Neural cell (in vitro differentiated cells): Measurements from ENCODE around the gene CEBPZOS. TPM values are rescaled to one million over a fixed set of nuclear protein-coding genes. Genes with fewer than 3 reads are reported as not detected.
"Not testable (repeated sequence)": the region's sequence is repeated elsewhere in the genome, so short reads cannot be mapped to it uniquely, and the experiment has no call there.

ENCODE experiments used
- H2AFZ ChIP-seq: fragments of 200-600, 300-800 bp; sonication (generic), shearing (Covaris generic); 2 replicates; pipeline ENCODE4 v1.6.0; 2014; ENCODE audit warnings: low read depth, mild to moderate bottlenecking, antibody characterized with exemption, low read length, moderate library complexity
- H3F3A ChIP-seq: fragments of 200-600 bp; shearing (Covaris generic); 2 replicates; pipeline ENCODE4 v1.6.1; 2016; ENCODE audit warnings: mild to moderate bottlenecking, moderate library complexity, mixed read lengths, antibody characterized with exemption, low read length; ENCODE audit not compliant: insufficient read depth, poor library complexity, severe bottlenecking
- H3K27ac ChIP-seq: fragments of 200-600, 300-800 bp; sonication (generic), shearing (Covaris generic); 2 replicates; pipeline ENCODE4 v1.5.1; 2014; ENCODE audit warnings: mild to moderate bottlenecking, low read length, moderate library complexity
- H3K27me3 ChIP-seq: fragments of 300-800, 200-600 bp; sonication (generic), shearing (Covaris generic); 2 replicates; pipeline ENCODE4 v1.6.0; 2014; ENCODE audit warnings: mild to moderate bottlenecking, low read depth, low read length, moderate library complexity; ENCODE audit not compliant: insufficient read depth
- H3K36me3 ChIP-seq: fragments of 300-800, 200-600 bp; sonication (generic), shearing (Covaris generic); 2 replicates; pipeline ENCODE4 v1.5.1; 2014; ENCODE audit warnings: mild to moderate bottlenecking, antibody characterized with exemption, low read length, moderate library complexity; ENCODE audit not compliant: insufficient read depth
- H3K4me2 ChIP-seq: fragments of 300-800, 200-600 bp; sonication (generic), shearing (Covaris generic); 2 replicates; pipeline ENCODE4 v1.6.0; 2014; ENCODE audit warnings: mild to moderate bottlenecking, low read length
- H3K4me3 ChIP-seq: fragments of 300-800, 200-600 bp; sonication (generic), shearing (Covaris generic); 2 replicates; pipeline ENCODE4 v1.5.1; 2014; ENCODE audit warnings: mild to moderate bottlenecking, low read length, moderate library complexity
- H3K79me2 ChIP-seq: fragments of 200-600 bp; shearing (Covaris generic); replicated peaks from 2 replicates; pipeline ENCODE4 v1.6.0; 2014; ENCODE audit warnings: mild to moderate bottlenecking, low read length, moderate library complexity; ENCODE audit not compliant: insufficient read depth
- H3K9ac ChIP-seq: fragments of 300-800, 200-600 bp; sonication (generic), shearing (Covaris generic); 2 replicates; pipeline ENCODE4 v1.6.1; 2016; ENCODE audit warnings: mild to moderate bottlenecking, low read length, mixed read lengths
- H3K9me2 ChIP-seq: fragments of 200-600 bp; shearing (Covaris generic); 2 replicates; pipeline ENCODE4 v1.6.1; 2016; ENCODE audit warnings: mild to moderate bottlenecking, low read length, mixed read lengths; ENCODE audit not compliant: insufficient read depth
- H3K9me3 ChIP-seq: fragments of 200-600, 300-800 bp; sonication (generic), shearing (Covaris generic); 2 replicates; pipeline ENCODE4 v1.6.1; 2016; ENCODE audit warnings: mild to moderate bottlenecking, mixed run types, low read length, moderate library complexity, mixed read lengths
- H4K20me1 ChIP-seq: fragments of 200-600 bp; shearing (Covaris generic); 2 replicates; pipeline ENCODE4 v1.6.1; 2016; ENCODE audit warnings: mild to moderate bottlenecking, mixed run types; ENCODE audit not compliant: insufficient read depth
- EZH2 ChIP-seq: fragments of 200-600, 300-800 bp; shearing (Covaris generic), sonication (generic); IDR thresholded peaks from 2 replicates; pipeline ENCODE4 v1.6.1; 2014; ENCODE audit warnings: antibody characterized with exemption, low read length, borderline replicate concordance, mild to moderate bottlenecking; ENCODE audit not compliant: insufficient read depth, poor library complexity, severe bottlenecking
- MXI1 ChIP-seq: fragments of 450-650 bp; conservative IDR thresholded peaks from 2 replicates; pipeline ENCODE4 v1.6.1; 2014; ENCODE audit warnings: antibody characterized with exemption, mild to moderate bottlenecking; ENCODE audit not compliant: poor library complexity, severe bottlenecking
- POLR2AphosphoS5 ChIP-seq: IDR thresholded peaks from 2 replicates; pipeline ENCODE4 v1.6.1; 2012
- RAD21 ChIP-seq: fragments of 450-650 bp; conservative IDR thresholded peaks from 2 replicates; pipeline ENCODE4 v1.6.1; 2014; ENCODE audit warnings: antibody characterized with exemption, mild to moderate bottlenecking, moderate library complexity
- TAF1 ChIP-seq: IDR thresholded peaks from 2 replicates; pipeline ENCODE4 v1.6.1; 2012; ENCODE audit warnings: low read depth
- polyA plus RNA-seq: library from polyadenylated mRNA; depleted of rRNA; stranded (reverse); fragments of >200 nt; gene quantifications from 2 replicates; pipeline ENCODE4 v1.2.3, GENCODE V29; 2014
- TF ChIP-seq, protein P1 (sequence below): fragments of 450-650 bp; IDR thresholded peaks from 2 replicates; pipeline ENCODE4 v1.5.1; 2014; ENCODE audit warnings: antibody characterized with exemption, mild to moderate bottlenecking, moderate library complexity; ENCODE audit not compliant: poor library complexity, severe bottlenecking
- TF ChIP-seq, protein P2 (sequence below): IDR thresholded peaks from 2 replicates; pipeline ENCODE4 v1.6.1; 2012; ENCODE audit warnings: borderline replicate concordance

CEBPZOS gene
- polyA plus RNA-seq, 1 donor from 2014 or later: 4.9 TPM

DNA sequence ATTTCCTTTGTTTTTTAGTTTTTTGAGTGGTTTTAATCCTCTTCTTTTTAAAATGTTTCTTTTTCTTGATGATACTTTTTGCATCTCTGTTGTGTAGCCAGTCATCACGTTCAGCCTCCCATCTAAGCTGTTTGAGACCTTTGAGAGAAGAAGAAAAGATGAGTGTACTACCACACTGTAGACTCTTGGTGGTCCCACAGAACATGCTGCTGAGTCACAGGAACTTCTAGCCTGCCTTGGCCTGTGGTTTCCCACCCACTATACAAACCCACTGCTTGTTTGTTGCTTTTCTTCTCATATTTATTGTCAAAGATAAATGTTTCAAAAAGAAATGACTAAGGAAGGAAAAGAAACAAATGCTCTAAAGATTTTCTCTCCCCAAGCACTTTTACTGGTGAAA is 5.5 kb downstream of the CEBPZOS start:
- Histone ChIP-seq H3K9me3 (peaks cover 5% of the 10 kb centered on the region), H3F3A (no peaks in the 10 kb centered on the region), H4K20me1 (no peaks in the 10 kb centered on the region), H3K4me3 (no peak overlapping the region), H3K27ac (no peak overlapping the region), H3K4me2 (no peak overlapping the region), H3K9me2 (no peaks in the 10 kb centered on the region), H3K27me3 (no peaks in the 10 kb centered on the region), H3K9ac (no peak overlapping the region), H3K79me2 (no peaks in the 10 kb centered on the region), H2AFZ (no peak overlapping the region), H3K36me3 (peaks cover 7% of the 10 kb centered on the region)
- TF ChIP-seq, protein P1, sequence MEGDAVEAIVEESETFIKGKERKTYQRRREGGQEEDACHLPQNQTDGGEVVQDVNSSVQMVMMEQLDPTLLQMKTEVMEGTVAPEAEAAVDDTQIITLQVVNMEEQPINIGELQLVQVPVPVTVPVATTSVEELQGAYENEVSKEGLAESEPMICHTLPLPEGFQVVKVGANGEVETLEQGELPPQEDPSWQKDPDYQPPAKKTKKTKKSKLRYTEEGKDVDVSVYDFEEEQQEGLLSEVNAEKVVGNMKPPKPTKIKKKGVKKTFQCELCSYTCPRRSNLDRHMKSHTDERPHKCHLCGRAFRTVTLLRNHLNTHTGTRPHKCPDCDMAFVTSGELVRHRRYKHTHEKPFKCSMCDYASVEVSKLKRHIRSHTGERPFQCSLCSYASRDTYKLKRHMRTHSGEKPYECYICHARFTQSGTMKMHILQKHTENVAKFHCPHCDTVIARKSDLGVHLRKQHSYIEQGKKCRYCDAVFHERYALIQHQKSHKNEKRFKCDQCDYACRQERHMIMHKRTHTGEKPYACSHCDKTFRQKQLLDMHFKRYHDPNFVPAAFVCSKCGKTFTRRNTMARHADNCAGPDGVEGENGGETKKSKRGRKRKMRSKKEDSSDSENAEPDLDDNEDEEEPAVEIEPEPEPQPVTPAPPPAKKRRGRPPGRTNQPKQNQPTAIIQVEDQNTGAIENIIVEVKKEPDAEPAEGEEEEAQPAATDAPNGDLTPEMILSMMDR: no peak
- TF ChIP-seq RAD21: no peak
- TF ChIP-seq TAF1: no peak
- no peak for TF ChIP-seq EZH2
- TF ChIP-seq POLR2AphosphoS5: no peak
- no peak for TF ChIP-seq MXI1
- TF ChIP-seq, protein P2, sequence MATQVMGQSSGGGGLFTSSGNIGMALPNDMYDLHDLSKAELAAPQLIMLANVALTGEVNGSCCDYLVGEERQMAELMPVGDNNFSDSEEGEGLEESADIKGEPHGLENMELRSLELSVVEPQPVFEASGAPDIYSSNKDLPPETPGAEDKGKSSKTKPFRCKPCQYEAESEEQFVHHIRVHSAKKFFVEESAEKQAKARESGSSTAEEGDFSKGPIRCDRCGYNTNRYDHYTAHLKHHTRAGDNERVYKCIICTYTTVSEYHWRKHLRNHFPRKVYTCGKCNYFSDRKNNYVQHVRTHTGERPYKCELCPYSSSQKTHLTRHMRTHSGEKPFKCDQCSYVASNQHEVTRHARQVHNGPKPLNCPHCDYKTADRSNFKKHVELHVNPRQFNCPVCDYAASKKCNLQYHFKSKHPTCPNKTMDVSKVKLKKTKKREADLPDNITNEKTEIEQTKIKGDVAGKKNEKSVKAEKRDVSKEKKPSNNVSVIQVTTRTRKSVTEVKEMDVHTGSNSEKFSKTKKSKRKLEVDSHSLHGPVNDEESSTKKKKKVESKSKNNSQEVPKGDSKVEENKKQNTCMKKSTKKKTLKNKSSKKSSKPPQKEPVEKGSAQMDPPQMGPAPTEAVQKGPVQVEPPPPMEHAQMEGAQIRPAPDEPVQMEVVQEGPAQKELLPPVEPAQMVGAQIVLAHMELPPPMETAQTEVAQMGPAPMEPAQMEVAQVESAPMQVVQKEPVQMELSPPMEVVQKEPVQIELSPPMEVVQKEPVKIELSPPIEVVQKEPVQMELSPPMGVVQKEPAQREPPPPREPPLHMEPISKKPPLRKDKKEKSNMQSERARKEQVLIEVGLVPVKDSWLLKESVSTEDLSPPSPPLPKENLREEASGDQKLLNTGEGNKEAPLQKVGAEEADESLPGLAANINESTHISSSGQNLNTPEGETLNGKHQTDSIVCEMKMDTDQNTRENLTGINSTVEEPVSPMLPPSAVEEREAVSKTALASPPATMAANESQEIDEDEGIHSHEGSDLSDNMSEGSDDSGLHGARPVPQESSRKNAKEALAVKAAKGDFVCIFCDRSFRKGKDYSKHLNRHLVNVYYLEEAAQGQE: no peak

DNA sequence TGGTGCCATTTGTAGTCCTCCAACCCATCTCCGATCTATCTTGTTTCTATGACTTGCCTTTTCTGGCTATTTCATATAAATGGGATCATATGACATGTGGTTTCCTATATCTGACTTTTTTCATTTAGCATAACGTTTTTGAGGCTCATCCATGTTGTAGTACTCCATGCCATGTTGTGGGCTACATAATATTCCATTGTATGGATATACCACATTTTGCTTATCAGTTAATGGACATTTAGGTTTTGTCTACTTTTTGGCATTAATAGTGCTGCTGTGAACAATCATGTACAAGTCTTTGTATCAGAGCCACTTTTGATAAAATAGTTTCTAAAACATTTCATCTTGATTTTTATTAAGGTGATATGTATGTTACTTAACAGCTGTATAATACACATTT is 7.4 kb downstream of the CEBPZOS start:
- H3K79me2 ChIP-seq: no peaks in the 10 kb centered on the region
- no peak for TF ChIP-seq RAD21
- TF ChIP-seq, protein P1: no peak
- no peak for TF ChIP-seq TAF1
- TF ChIP-seq EZH2: no peak
- TF ChIP-seq MXI1: no peak
- TF ChIP-seq, protein P2: no peak

GRCh38 chr2:37205071-37205661 is 8.9 kb downstream of the CEBPZOS start:
- not testable (repeated sequence) for H3K27me3 ChIP-seq, H2AFZ ChIP-seq, H3K79me2 ChIP-seq, H3K4me2 ChIP-seq, H3K9ac ChIP-seq, H3K27ac ChIP-seq, H3K9me3 ChIP-seq, H3K4me3 ChIP-seq, H4K20me1 ChIP-seq, H3K9me2 ChIP-seq, H3F3A ChIP-seq
- H3K36me3 ChIP-seq: peaks cover 20% of the 10 kb centered on the region

More for the DNA sequence above, 7.4 kb downstream of the CEBPZOS start:
- Histone ChIP-seq H4K20me1 (no peaks in the 10 kb centered on the region), H3K27ac (no peak overlapping the region), H3K4me3 (no peak overlapping the region), H3K9me2 (no peaks in the 10 kb centered on the region), H2AFZ (no peak overlapping the region), H3K9ac (no peak overlapping the region), H3F3A (no peaks in the 10 kb centered on the region), H3K4me2 (no peak overlapping the region), H3K9me3 (peaks cover 5% of the 10 kb centered on the region), H3K27me3 (no peaks in the 10 kb centered on the region), H3K36me3 (peaks cover 7% of the 10 kb centered on the region)
